Smooth muscle cell (in vitro differentiated cells): ENCODE data around the gene UNCX. TPM values are rescaled to one million over a fixed set of nuclear protein-coding genes. Genes with fewer than 3 reads are reported as not detected.
A peak's percentile ranks its signal among the peaks of the same experiment; 100 is the strongest.

ENCODE experiments used
- DNase-seq: peaks from one replicate; lab custom pipeline; 2025; ENCODE audit not compliant: unreplicated experiment; lab: John Stamatoyannopoulos, UW
- H2AFZ ChIP-seq: fragments of 200-600 bp; sonication (generic); 2 replicates; pipeline ENCODE4 v1.6.0; 2016; ENCODE audit warnings: antibody characterized with exemption, low read depth, mild to moderate bottlenecking
- H3F3A ChIP-seq: fragments of 200-600 bp; sonication (generic); 2 replicates; pipeline ENCODE4 v1.6.0; 2017; ENCODE audit warnings: antibody characterized with exemption, low read depth
- H3K27ac ChIP-seq: fragments of 200-600 bp; sonication (generic); 2 replicates; pipeline ENCODE4 v1.5.1; 2016; ENCODE audit warnings: low read depth, mild to moderate bottlenecking
- H3K27me3 ChIP-seq: fragments of 200-600 bp; sonication (generic); 2 replicates; pipeline ENCODE4 v1.6.1; 2016; ENCODE audit warnings: low read depth, mild to moderate bottlenecking
- H3K36me3 ChIP-seq: fragments of 200-600 bp; sonication (generic); 2 replicates; pipeline ENCODE4 v1.5.1; 2016; ENCODE audit warnings: low read depth
- H3K4me1 ChIP-seq: fragments of 200-600 bp; sonication (generic); 2 replicates; pipeline ENCODE4 v1.5.1; 2016; ENCODE audit warnings: low read depth
- H3K4me2 ChIP-seq: fragments of 200-600 bp; sonication (generic); 2 replicates; pipeline ENCODE4 v1.6.0; 2016; ENCODE audit warnings: mild to moderate bottlenecking
- H3K4me3 ChIP-seq: fragments of 200-600 bp; sonication (generic); 2 replicates; pipeline ENCODE4 v1.5.1; 2016; ENCODE audit warnings: mild to moderate bottlenecking
- H3K79me2 ChIP-seq: fragments of 200-600 bp; sonication (generic); 2 replicates; pipeline ENCODE4 v1.6.0; 2016; ENCODE audit warnings: low read depth, mild to moderate bottlenecking
- H3K9ac ChIP-seq: fragments of 200-600 bp; sonication (generic); 2 replicates; pipeline ENCODE4 v1.6.0; 2016; ENCODE audit warnings: low read depth
- H3K9me3 ChIP-seq: fragments of 200-600 bp; sonication (generic); replicated peaks from 2 replicates; pipeline ENCODE4 v1.5.1; 2016; ENCODE audit warnings: low read depth
- H4K20me1 ChIP-seq: fragments of 200-600 bp; sonication (generic); 2 replicates; pipeline ENCODE4 v1.6.0; 2016; ENCODE audit warnings: low read depth
- WGBS: methylation state at CpG from one replicate; pipeline ENCODE4 v1.1.7; 2016; ENCODE audit warnings: low lambda C conversion rate; 5-methylcytosine and 5-hydroxymethylcytosine counted together
- polyA plus RNA-seq: library from polyadenylated mRNA; unstranded; fragments of >200 nt; fragmentation: Nextera tagmentation; extraction: Ambion mirVana; gene quantifications from 2 replicates; pipeline ENCODE4 v1.2.1, GENCODE V29; 2016
- total RNA-seq: library from RNA; depleted of rRNA; stranded (reverse); fragments of >200 nt; gene quantifications from 2 replicates; pipeline ENCODE4 v1.2.3, GENCODE V29; 2014
- TF ChIP-seq, protein P1 (sequence below): fragments of 200-600 bp; sonication (generic); IDR thresholded peaks from 2 replicates; pipeline ENCODE4 v1.5.1; 2017; ENCODE audit warnings: borderline replicate concordance, mild to moderate bottlenecking, antibody characterized with exemption; ENCODE audit not compliant: insufficient read depth, poor library complexity, severe bottlenecking

Gene UNCX
- total and polyA plus RNA-seq, 2 experiments from 2014 or later, result not detected

DNA sequence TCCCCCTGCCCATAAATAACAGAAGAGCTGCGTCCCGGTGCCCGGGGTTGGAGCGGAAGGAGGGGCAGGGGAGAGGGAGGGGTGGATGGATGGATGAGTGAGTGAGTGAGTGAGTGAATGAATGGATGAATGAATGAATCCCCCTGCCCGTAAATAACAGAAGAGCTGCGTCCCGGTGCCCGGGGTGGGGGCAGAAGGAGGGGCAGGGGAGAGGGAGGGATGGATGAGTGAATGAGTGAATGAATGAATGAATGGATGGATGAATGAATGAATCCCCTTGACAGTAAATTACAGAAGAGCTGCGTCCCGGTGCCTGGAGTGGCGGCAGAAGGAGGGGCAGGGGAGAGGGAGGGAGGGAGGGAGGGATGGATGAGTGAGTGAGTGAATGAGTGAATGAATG lies 7.6 kb upstream of the UNCX start:
- Histone ChIP-seq H3K4me2 (no peak overlapping the region), H3K9ac (no peak overlapping the region), H3F3A (no peaks in the 10 kb centered on the region), H3K9me3 (no peaks in the 10 kb centered on the region), H3K27me3 (peaks cover 99% of the 10 kb centered on the region), H3K4me3 (no peak overlapping the region), H4K20me1 (no peaks in the 10 kb centered on the region), H3K36me3 (no peaks in the 10 kb centered on the region), H3K27ac (no peak overlapping the region), H2AFZ (no peak overlapping the region), H3K79me2 (no peaks in the 10 kb centered on the region), H3K4me1 (peaks cover 14% of the 10 kb centered on the region)
- no peak for DNase-seq
- no CpG with 5 or more reads among the region's 11 CpGs for WGBS
- TF ChIP-seq, protein P1, sequence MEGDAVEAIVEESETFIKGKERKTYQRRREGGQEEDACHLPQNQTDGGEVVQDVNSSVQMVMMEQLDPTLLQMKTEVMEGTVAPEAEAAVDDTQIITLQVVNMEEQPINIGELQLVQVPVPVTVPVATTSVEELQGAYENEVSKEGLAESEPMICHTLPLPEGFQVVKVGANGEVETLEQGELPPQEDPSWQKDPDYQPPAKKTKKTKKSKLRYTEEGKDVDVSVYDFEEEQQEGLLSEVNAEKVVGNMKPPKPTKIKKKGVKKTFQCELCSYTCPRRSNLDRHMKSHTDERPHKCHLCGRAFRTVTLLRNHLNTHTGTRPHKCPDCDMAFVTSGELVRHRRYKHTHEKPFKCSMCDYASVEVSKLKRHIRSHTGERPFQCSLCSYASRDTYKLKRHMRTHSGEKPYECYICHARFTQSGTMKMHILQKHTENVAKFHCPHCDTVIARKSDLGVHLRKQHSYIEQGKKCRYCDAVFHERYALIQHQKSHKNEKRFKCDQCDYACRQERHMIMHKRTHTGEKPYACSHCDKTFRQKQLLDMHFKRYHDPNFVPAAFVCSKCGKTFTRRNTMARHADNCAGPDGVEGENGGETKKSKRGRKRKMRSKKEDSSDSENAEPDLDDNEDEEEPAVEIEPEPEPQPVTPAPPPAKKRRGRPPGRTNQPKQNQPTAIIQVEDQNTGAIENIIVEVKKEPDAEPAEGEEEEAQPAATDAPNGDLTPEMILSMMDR, result no peak

DNA sequence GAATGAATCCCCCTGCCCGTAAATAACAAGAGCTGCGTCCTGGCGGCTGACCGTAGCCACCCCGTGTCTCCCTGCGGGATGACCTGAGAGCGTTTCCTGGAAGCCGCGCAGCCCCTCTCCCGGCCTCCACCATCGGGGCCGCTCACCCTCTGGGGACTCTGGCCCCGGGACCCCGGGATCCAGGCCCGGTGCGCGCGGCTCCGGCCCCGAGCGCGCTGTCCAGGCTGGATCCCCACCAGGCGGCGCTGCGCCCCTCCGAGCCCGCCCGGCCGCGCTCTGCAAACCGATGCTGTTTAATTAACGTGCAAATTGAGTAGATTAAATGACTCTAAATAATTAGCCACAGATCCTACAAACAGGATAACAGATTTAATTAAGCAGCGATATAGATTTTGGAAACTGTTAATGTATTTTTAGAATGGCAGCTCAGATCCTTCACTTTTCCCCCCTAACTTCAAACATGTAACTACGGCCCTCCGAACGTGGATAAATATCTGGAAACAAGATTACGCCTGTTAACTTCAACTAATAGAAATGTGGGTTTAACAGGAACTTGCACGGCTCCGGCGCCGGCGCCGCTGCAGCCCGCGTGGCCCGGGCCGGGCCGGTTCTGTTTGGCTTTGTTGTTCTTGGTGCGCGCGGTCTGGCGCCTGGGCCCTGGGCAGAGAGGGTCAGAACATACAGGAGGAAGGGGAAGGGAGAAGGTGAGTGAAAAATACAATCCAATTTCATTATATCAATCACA lies 7.1 kb upstream of the UNCX start:
- DNase-seq, result no peak
- no peak overlapping the region for H3K4me3 ChIP-seq
- H3F3A ChIP-seq, result no peaks in the 10 kb centered on the region
- no peaks in the 10 kb centered on the region for H4K20me1 ChIP-seq
- H3K79me2 ChIP-seq, result no peaks in the 10 kb centered on the region
- peak overlapping the region; percentile 65 for H3K4me2 ChIP-seq
- H3K9me3 ChIP-seq, result no peaks in the 10 kb centered on the region
- no peak overlapping the region for H3K9ac ChIP-seq
- no peak overlapping the region for H2AFZ ChIP-seq
- no peak overlapping the region for H3K27ac ChIP-seq
- 6% methylated on average over 49 of the region's 52 CpGs for WGBS
- no peaks in the 10 kb centered on the region for H3K36me3 ChIP-seq
- TF ChIP-seq, protein P1, result peak; percentile 87
- peaks cover 99% of the 10 kb centered on the region for H3K27me3 ChIP-seq
- H3K4me1 ChIP-seq, result peaks cover 18% of the 10 kb centered on the region

DNA sequence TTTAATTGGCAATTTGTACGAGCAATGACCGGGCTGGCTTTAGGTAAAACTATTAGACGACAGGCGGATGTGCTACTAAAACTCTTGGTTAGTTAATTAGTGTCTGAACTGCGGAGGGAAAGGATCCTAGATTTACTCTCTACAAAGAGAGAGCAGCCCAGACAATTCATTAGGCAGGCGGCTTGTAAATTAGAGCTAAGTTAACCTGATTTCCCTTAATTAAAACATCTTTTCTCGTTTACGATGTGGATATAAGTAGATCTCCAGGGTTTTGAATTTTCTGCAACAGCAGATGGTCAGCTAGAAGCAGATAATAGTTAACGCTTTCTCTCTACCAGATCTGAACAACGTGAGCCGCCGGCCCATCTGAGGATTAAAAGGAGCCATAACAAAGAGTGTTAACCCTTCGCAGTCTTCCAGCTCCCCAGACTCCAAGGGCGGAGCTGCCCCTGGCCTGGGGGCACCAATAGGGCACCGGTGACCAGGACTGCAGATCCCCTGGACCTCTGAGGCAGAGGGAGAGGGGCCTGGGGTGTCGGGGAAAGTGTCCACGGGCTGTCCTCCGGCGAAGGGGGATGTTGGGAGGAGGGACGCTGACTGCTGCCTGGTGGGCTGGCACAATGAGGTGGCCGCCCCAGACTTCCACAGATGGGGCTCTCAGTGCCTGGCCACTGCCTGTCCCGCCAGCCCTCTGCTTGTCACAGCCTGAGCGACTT lies 6.3 kb upstream of the UNCX start:
- no peaks in the 10 kb centered on the region for H3K9me3 ChIP-seq
- peaks cover 99% of the 10 kb centered on the region for H3K27me3 ChIP-seq
- no peaks in the 10 kb centered on the region for H4K20me1 ChIP-seq
- no peak overlapping the region for H3K4me3 ChIP-seq
- no peaks in the 10 kb centered on the region for H3F3A ChIP-seq
- no peak overlapping the region for H3K4me2 ChIP-seq
- no peaks in the 10 kb centered on the region for H3K36me3 ChIP-seq
- H2AFZ ChIP-seq, result no peak overlapping the region
- TF ChIP-seq, protein P1, result no peak
- DNase-seq, result no peak
- H3K27ac ChIP-seq, result no peak overlapping the region
- H3K79me2 ChIP-seq, result no peaks in the 10 kb centered on the region
- 21% methylated on average over 23 of the region's 23 CpGs for WGBS
- H3K4me1 ChIP-seq, result peaks cover 20% of the 10 kb centered on the region
- H3K9ac ChIP-seq, result no peak overlapping the region
